Motor neuron (in vitro differentiated cells): ENCODE results near the gene DGKD. TPM values are rescaled to one million over a fixed set of nuclear protein-coding genes. Genes with fewer than 3 reads are reported as not detected.
A peak's percentile ranks its signal among the peaks of the same experiment; 100 is the strongest.

Source experiments
- ATAC-seq, 8 experiments: fragments of 200-7000 bp; cut with Tn5 transposase; replicated peaks in 6 of 8; 2 replicates each; pipeline ENCODE4 v1.8.0; 2021; ENCODE audit warnings: mild to moderate bottlenecking in 8 of 8, moderate library complexity in 8 of 8
- H3K27ac ChIP-seq, 2 donors: fragments of 250-450 bp; sonication (Bioruptor Pico); 2 replicates each; pipeline ENCODE4 v1.9.0; 2021; ENCODE audit warnings: antibody characterized with exemption in 2 of 2, mild to moderate bottlenecking in 2 of 2, moderate library complexity in 1 of 2
- H3K4me1 ChIP-seq, 2 donors: fragments of 250-450 bp; sonication (Bioruptor Pico); replicated peaks in 1 of 2; 2 replicates each; pipeline ENCODE4 v1.6.1; 2021; ENCODE audit warnings: antibody characterized with exemption in 2 of 2, mild to moderate bottlenecking in 2 of 2, moderate library complexity in 1 of 2
- H3K4me3 ChIP-seq, 5 donors: fragments of 250-450 bp; sonication (Bioruptor Pico); 2 replicates each; pipeline ENCODE4 v1.9.0; 2021; ENCODE audit warnings: antibody characterized with exemption in 5 of 5, mild to moderate bottlenecking in 5 of 5, moderate library complexity in 4 of 5
- WGBS, 10 experiments: fragments of 450-650 bp; shearing (Covaris generic); methylation state at CpG; one replicate each; pipeline ENCODE4 v1.0.0; 2022; 5-methylcytosine and 5-hydroxymethylcytosine counted together
- in situ Hi-C, 9 experiments: fragments of 400-800 bp; cut with MboI; loops; one replicate each; pipeline ENCODE4 v1.15.0; 2021; ENCODE audit warnings: low sequenced_read_pairs in 9 of 9, low pct_unique_long_range_greater_than_20kb in 2 of 9; ENCODE audit not compliant: unreplicated experiment in 9 of 9
- total RNA-seq, 8 experiments: library from RNA; unstranded; fragments of 300-600 nt; gene quantifications; 2 replicates each; pipeline versions ENCODE4 v1.2.3 to v1.2.4, GENCODE V29; 2022

The DGKD gene
- total RNA-seq, 8 experiments from 2014 or later: 11.0 to 40.8 (median 22.3) TPM

GRCh38 chr2:233473878-233474277 is 119.6 kb downstream of the DGKD start:
- peaks cover 0 to 16% of the 10 kb centered on the region in 2 donors for H3K4me1 ChIP-seq
- 80 to 100% (median 86%) methylated on average over 1 of the region's 10 CpGs; no CpG with 5 or more reads in 7 of the 10 experiments for WGBS, 10 experiments
- no peak overlapping the region for H3K27ac ChIP-seq
- no peak overlapping the region for H3K4me3 ChIP-seq
- in situ Hi-C loops: loop anchor here in 1 of 9 experiments (25.0 kb wide), 1 partner anchor 238 kb away; the partner anchor contains the start of genes UGT1A4 and UGT1A5
- ATAC-seq: no peak

- Histone ChIP-seq H3K4me3 (no peak overlapping the region), H3K27ac (no peak overlapping the region), H3K4me1 (peaks cover 0 to 12% of the 10 kb centered on the region in 2 donors)
- 36 to 85% (median 75%) methylated on average over 3 to 12 of the region's 22 CpGs; no CpG with 5 or more reads in 1 of the 10 experiments for WGBS, 10 experiments
- no peak for ATAC-seq
- in situ Hi-C loops: loop anchor here in 1 of 9 experiments (25.0 kb wide), 1 partner anchor 238 kb away; the partner anchor contains the start of genes UGT1A4 and UGT1A5
Measured at GRCh38 chr2:233474308-233475160, 120.2 kb downstream of the DGKD start.

GRCh38 chr2:233476063-233476410 is 121.7 kb downstream of the DGKD start:
- Histone ChIP-seq H3K27ac (no peak overlapping the region), H3K4me3 (no peak overlapping the region), H3K4me1 (peaks cover 0 to 3% of the 10 kb centered on the region in 2 donors)
- WGBS, 10 experiments: 79 to 100% (median 95%) methylated on average over 5 to 13 of the region's 14 CpGs; no CpG with 5 or more reads in 4 of the 10 experiments
- in situ Hi-C loops: no loop called here
- ATAC-seq: no peak

- in situ Hi-C loops: no loop called here
- Histone ChIP-seq H3K4me1 (peaks cover 0 to 3% of the 10 kb centered on the region in 2 donors), H3K4me3 (no peak overlapping the region), H3K27ac (no peak overlapping the region)
- no peak for ATAC-seq
- WGBS, 10 experiments: 60 to 98% (median 92%) methylated on average over 1 to 29 of the region's 45 CpGs; no CpG with 5 or more reads in 4 of the 10 experiments
Measured at GRCh38 chr2:233476651-233477547, 122.6 kb downstream of the DGKD start.

GRCh38 chr2:233477548-233478433 is 123.5 kb downstream of the DGKD start:
- no peak for ATAC-seq
- 78 to 95% (median 92%) methylated on average over 2 to 14 of the region's 29 CpGs; no CpG with 5 or more reads in 3 of the 10 experiments for WGBS, 10 experiments
- H3K4me3 ChIP-seq: no peak overlapping the region
- peaks cover 0 to 3% of the 10 kb centered on the region in 2 donors for H3K4me1 ChIP-seq
- H3K27ac ChIP-seq: no peak overlapping the region
- in situ Hi-C loops: no loop called here

- no peak overlapping the region for H3K4me3 ChIP-seq
- in situ Hi-C loops: no loop called here
- WGBS, 10 experiments: 20 to 92% (median 80%) methylated on average over 1 to 2 of the region's 27 CpGs; no CpG with 5 or more reads in 7 of the 10 experiments
- peak in 1 of 8 experiments; percentile 24 for ATAC-seq
- no peak overlapping the region for H3K27ac ChIP-seq
- peaks cover 0 to 3% of the 10 kb centered on the region in 2 donors for H3K4me1 ChIP-seq
Measured at GRCh38 chr2:233479616-233480489, 125.6 kb downstream of the DGKD start.

- in situ Hi-C loops: no loop called here
- WGBS, 10 experiments: 75 to 84% (median 81%) methylated on average over 2 to 14 of the region's 21 CpGs; no CpG with 5 or more reads in 7 of the 10 experiments
- Histone ChIP-seq H3K4me3 (no peak overlapping the region), H3K27ac (no peak overlapping the region), H3K4me1 (peaks cover 0 to 3% of the 10 kb centered on the region in 2 donors)
- peak in 5 of 8 experiments; percentile 16 to 33 (median 17) for ATAC-seq
Measured at GRCh38 chr2:233480490-233481202, 126.4 kb downstream of the DGKD start.

- 75 to 100% (median 88%) methylated on average over 1 to 18 of the region's 22 CpGs for WGBS, 10 experiments
- no peak overlapping the region for H3K27ac ChIP-seq
- in situ Hi-C loops: no loop called here
- peak in 1 of 8 experiments; percentile 30 for ATAC-seq
- no peak overlapping the region for H3K4me3 ChIP-seq
- H3K4me1 ChIP-seq: peaks cover 0 to 3% of the 10 kb centered on the region in 2 donors
Measured at GRCh38 chr2:233481368-233482142, 127.3 kb downstream of the DGKD start.

- no peak for ATAC-seq
- in situ Hi-C loops: no loop called here
- no peak overlapping the region for H3K4me3 ChIP-seq
- H3K27ac ChIP-seq: no peak overlapping the region
- peaks cover 0 to 3% of the 10 kb centered on the region in 2 donors for H3K4me1 ChIP-seq
- 60 to 100% (median 100%) methylated on average over 1 to 5 of the region's 5 CpGs; no CpG with 5 or more reads in 4 of the 10 experiments for WGBS, 10 experiments
Measured at GRCh38 chr2:233482616-233483015, 128.3 kb downstream of the DGKD start.

- no peak overlapping the region for H3K27ac ChIP-seq
- H3K4me3 ChIP-seq: no peak overlapping the region
- in situ Hi-C loops: no loop called here
- peaks cover 0 to 3% of the 10 kb centered on the region in 2 donors for H3K4me1 ChIP-seq
- ATAC-seq: no peak
- WGBS, 10 experiments: 78 to 100% (median 96%) methylated on average over 2 to 13 of the region's 15 CpGs
Measured at GRCh38 chr2:233485726-233486125, 131.4 kb downstream of the DGKD start.
